ENCODE results near the gene DDX55.
"Not testable (repeated sequence)": the region's sequence is repeated elsewhere in the genome, so short reads cannot be mapped to it uniquely, and the experiment has no call there.

DNA sequence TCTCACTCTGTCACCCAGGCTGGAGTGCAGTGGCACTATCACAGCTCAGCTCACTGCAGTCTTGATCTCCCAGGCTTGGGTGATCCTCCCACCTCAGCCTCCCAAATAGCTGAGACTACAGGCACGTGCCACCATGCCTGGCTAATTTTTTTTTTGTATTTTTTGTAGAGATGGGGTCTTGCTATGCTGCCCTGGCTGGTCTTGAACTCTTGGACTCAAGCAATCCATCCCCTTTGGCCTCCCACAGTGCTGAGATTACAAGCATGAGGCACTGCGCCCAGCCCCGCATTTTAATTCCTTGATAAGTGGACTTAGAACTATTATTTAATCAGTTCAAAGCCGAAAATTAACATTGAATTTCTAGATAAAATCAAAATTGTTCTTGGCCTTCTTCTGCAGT lies 23.1 kb upstream of the DDX55 start:
- TF ChIP-seq EZH2phosphoT487 (IDR thresholded peaks at IDR 0.05; ENCODE audit: insufficient read depth, low read depth); EZH2 (IDR thresholded peaks at IDR 0.05; ENCODE audit: insufficient read depth, poor library complexity, severe bottlenecking): not testable (repeated sequence)

All from GM23248 (cell line).